Neural progenitor cell (in vitro differentiated cells): ENCODE data around the gene ITGA5. TPM values are rescaled to one million over a fixed set of nuclear protein-coding genes. Genes with fewer than 3 reads are reported as not detected.
A peak's percentile ranks its signal among the peaks of the same experiment; 100 is the strongest.

ENCODE experiments used
- DNase-seq: peaks from one replicate; pipeline ENCODE4 v3.0.0-alpha.2; 2016; ENCODE audit warnings: low spot score
- H2AFZ ChIP-seq: fragments of 200-600 bp; sonication (generic); replicated peaks from 2 replicates; pipeline ENCODE4 v1.6.1; 2016; ENCODE audit warnings: antibody characterized with exemption
- H3F3A ChIP-seq: fragments of 200-600 bp; sonication (generic); 2 replicates; pipeline ENCODE4 v1.6.1; 2016; ENCODE audit warnings: antibody characterized with exemption, low read depth
- H3K27ac ChIP-seq: fragments of 200-600 bp; sonication (generic); 2 replicates; pipeline ENCODE4 v1.5.1; 2016; ENCODE audit warnings: mild to moderate bottlenecking
- H3K27me3 ChIP-seq: fragments of 200-600 bp; sonication (generic); 2 replicates; pipeline ENCODE4 v1.6.1; 2016; ENCODE audit warnings: mild to moderate bottlenecking, moderate library complexity
- H3K36me3 ChIP-seq: fragments of 200-600 bp; sonication (generic); 2 replicates; pipeline ENCODE4 v1.5.1; 2016
- H3K4me1 ChIP-seq: fragments of 200-600 bp; sonication (generic); 2 replicates; pipeline ENCODE4 v1.6.1; 2016; ENCODE audit warnings: mixed run types
- H3K4me2 ChIP-seq: fragments of 200-600 bp; sonication (generic); 2 replicates; pipeline ENCODE4 v1.6.1; 2016
- H3K4me3 ChIP-seq: fragments of 200-600 bp; sonication (generic); 2 replicates; pipeline ENCODE4 v1.5.1; 2016
- H3K79me2 ChIP-seq: fragments of 200-600 bp; sonication (generic); 2 replicates; pipeline ENCODE4 v1.6.1; 2016; ENCODE audit warnings: low read depth
- H3K9ac ChIP-seq: fragments of 200-600 bp; sonication (generic); 2 replicates; pipeline ENCODE4 v1.6.1; 2016
- H3K9me3 ChIP-seq: fragments of 200-600 bp; sonication (generic); 2 replicates; pipeline ENCODE4 v1.5.1; 2016; ENCODE audit warnings: low read depth
- H4K20me1 ChIP-seq: fragments of 200-600 bp; sonication (generic); 2 replicates; pipeline ENCODE4 v1.6.1; 2016; ENCODE audit warnings: low read depth
- H3K27ac Mint-ChIP-seq: 3 replicates; pipeline ENCODE4 v1.8.0; 2021; ENCODE audit warnings: mixed read lengths
- H3K27me3 Mint-ChIP-seq: 2 replicates; pipeline ENCODE4 v1.8.0; 2022; ENCODE audit warnings: low read depth, mild to moderate bottlenecking, inconsistent platforms, moderate library complexity, mixed read lengths; ENCODE audit not compliant: insufficient read depth
- H3K36me3 Mint-ChIP-seq: 3 replicates; pipeline ENCODE4 v1.8.0; 2021; ENCODE audit warnings: mixed read lengths
- H3K4me1 Mint-ChIP-seq: 3 replicates; pipeline ENCODE4 v1.8.0; 2021; ENCODE audit warnings: mixed read lengths
- H3K4me3 Mint-ChIP-seq: 3 replicates; pipeline ENCODE4 v1.8.0; 2021; ENCODE audit warnings: mild to moderate bottlenecking, moderate library complexity, mixed read lengths
- H3K9me3 Mint-ChIP-seq: 3 replicates; pipeline ENCODE4 v1.8.0; 2020; ENCODE audit warnings: mixed read lengths
- CTCF ChIP-seq: fragments of 200-600 bp; sonication (generic); IDR thresholded peaks from 2 replicates; pipeline ENCODE4 v1.5.1; 2017; ENCODE audit warnings: antibody characterized with exemption, mild to moderate bottlenecking
- EZH2 ChIP-seq: fragments of 200-600 bp; sonication (generic); IDR thresholded peaks from 2 replicates; pipeline ENCODE4 v1.6.1; 2017; ENCODE audit warnings: antibody characterized with exemption, mild to moderate bottlenecking, moderate library complexity
- EZH2phosphoT487 ChIP-seq: fragments of 200-600 bp; sonication (generic); IDR thresholded peaks from 2 replicates; pipeline ENCODE4 v1.6.1; 2017; ENCODE audit warnings: antibody characterized with exemption
- total RNA-seq: library from RNA; depleted of rRNA; stranded (reverse); fragments of >200 nt; gene quantifications from 2 replicates; pipeline ENCODE4 v1.2.3, GENCODE V29; 2015; ENCODE audit warnings: low replicate concordance

ITGA5 gene
- total RNA-seq, 1 donor from 2014 or later, result 37.7 TPM

- Mint-ChIP-seq H3K4me1 (peaks cover 34% of the 10 kb centered on the region), H3K9me3 (no peaks in the 10 kb centered on the region), H3K27ac (peak overlapping the region; percentile 90), H3K27me3 (peaks cover 16% of the 10 kb centered on the region), H3K4me3 (peak overlapping the region; percentile 95), H3K36me3 (no peaks in the 10 kb centered on the region)
- Histone ChIP-seq H2AFZ (peak overlapping the region; percentile 9), H3K9me3 (no peaks in the 10 kb centered on the region), H3K27ac (peak overlapping the region; percentile 38), H3K79me2 (peaks cover 32% of the 10 kb centered on the region), H3F3A (peaks cover 19% of the 10 kb centered on the region), H4K20me1 (peaks cover 12% of the 10 kb centered on the region), H3K36me3 (no peaks in the 10 kb centered on the region), H3K4me2 (peak overlapping the region; percentile 92), H3K9ac (no peak overlapping the region), H3K27me3 (no peaks in the 10 kb centered on the region), H3K4me1 (peaks cover 34% of the 10 kb centered on the region), H3K4me3 (peak overlapping the region; percentile 9)
- no peak for DNase-seq
- TF ChIP-seq CTCF (no peak), EZH2 (no peak), EZH2phosphoT487 (no peak)
These were observed 1.7 kb upstream of the ITGA5 start for GRCh38 chr12:54420766-54421144.

- H3K9ac ChIP-seq, result peak overlapping the region; percentile 69
- Mint-ChIP-seq H3K27me3 (peaks cover 17% of the 10 kb centered on the region), H3K4me3 (peak overlapping the region; percentile 95), H3K9me3 (no peaks in the 10 kb centered on the region), H3K36me3 (no peaks in the 10 kb centered on the region), H3K4me1 (peaks cover 34% of the 10 kb centered on the region), H3K27ac (peak overlapping the region; percentile 94)
- no peaks in the 10 kb centered on the region for H3K9me3 ChIP-seq
- no peaks in the 10 kb centered on the region for H3K27me3 ChIP-seq
- peaks cover 34% of the 10 kb centered on the region for H3K4me1 ChIP-seq
- TF ChIP-seq EZH2phosphoT487 (no peak), CTCF (no peak), EZH2 (peak; percentile 41)
- H3K36me3 ChIP-seq, result no peaks in the 10 kb centered on the region
- H3K4me2 ChIP-seq, result peak overlapping the region; percentile 92
- peak overlapping the region; percentile 77 for H2AFZ ChIP-seq
- peaks cover 19% of the 10 kb centered on the region for H3F3A ChIP-seq
- peaks cover 18% of the 10 kb centered on the region for H4K20me1 ChIP-seq
- H3K79me2 ChIP-seq, result peaks cover 54% of the 10 kb centered on the region
- H3K27ac ChIP-seq, result no peak overlapping the region
- no peak for DNase-seq
- H3K4me3 ChIP-seq, result peak overlapping the region; percentile 86
These were observed 502 bp downstream of the ITGA5 start for GRCh38 chr12:54418441-54419087.

- no peak overlapping the region for H2AFZ ChIP-seq
- no peak overlapping the region for H3K27ac ChIP-seq
- Mint-ChIP-seq H3K4me3 (peak overlapping the region; percentile 95), H3K27me3 (peaks cover 17% of the 10 kb centered on the region), H3K9me3 (no peaks in the 10 kb centered on the region), H3K36me3 (no peaks in the 10 kb centered on the region), H3K27ac (peak overlapping the region; percentile 94), H3K4me1 (peaks cover 34% of the 10 kb centered on the region)
- H3K79me2 ChIP-seq, result peaks cover 57% of the 10 kb centered on the region
- peaks cover 25% of the 10 kb centered on the region for H4K20me1 ChIP-seq
- H3K27me3 ChIP-seq, result no peaks in the 10 kb centered on the region
- TF ChIP-seq EZH2phosphoT487, result no peak
- H3K9ac ChIP-seq, result peak overlapping the region; percentile 69
- DNase-seq, result peak; percentile 53
- H3F3A ChIP-seq, result peaks cover 19% of the 10 kb centered on the region
- H3K4me1 ChIP-seq, result peaks cover 34% of the 10 kb centered on the region
- H3K4me2 ChIP-seq, result peak overlapping the region; percentile 92
- no peaks in the 10 kb centered on the region for H3K36me3 ChIP-seq
- H3K9me3 ChIP-seq, result no peaks in the 10 kb centered on the region
- H3K4me3 ChIP-seq, result peak overlapping the region; percentile 86
These were observed 1.2 kb downstream of the ITGA5 start for GRCh38 chr12:54417712-54418440.
